ENCODE measurements around the gene ISCU. TPM values are rescaled to one million over a fixed set of nuclear protein-coding genes. Genes with fewer than 3 reads are reported as not detected.

Gene ISCU
- total RNA-seq, 2 donors from 2014 or later: 82.7 to 160 TPM

GRCh38 chr12:108602976-108603704, 40.7 kb downstream of the ISCU start:
- Histone ChIP-seq H3K9me3 (no peaks in the 10 kb centered on the region), H3K27ac (no peak overlapping the region), H3K4me3 (no peak overlapping the region), H3K36me3 (replicated peaks in 1 of 2; ENCODE audit: insufficient read depth in 1 of 2, low read depth in 2 of 2) (no peaks in the 10 kb centered on the region), H3K4me1 (no peaks in the 10 kb centered on the region), H3K27me3 (no peaks in the 10 kb centered on the region)
- 79 to 80% methylated on average over 9 to 13 of the region's 15 CpGs for WGBS, 2 donors
- intact Hi-C loops (cut with DNase I): no loop called here
- no peak for DNase-seq
- no peak for ATAC-seq
- TF ChIP-seq POLR2A (IDR thresholded peaks at IDR 0.05): no peak
- TF ChIP-seq CTCF (IDR thresholded peaks at IDR 0.05): no peak

- ATAC-seq (no peak), DNase-seq (no peak)
- WGBS, 2 donors: 65 to 73% methylated on average over 4 of the region's 4 CpGs
- no peak for TF ChIP-seq CTCF (IDR thresholded peaks at IDR 0.05)
- no peak for TF ChIP-seq POLR2A (IDR thresholded peaks at IDR 0.05)
- Histone ChIP-seq H3K27me3 (no peaks in the 10 kb centered on the region), H3K27ac (no peak overlapping the region), H3K4me1 (no peaks in the 10 kb centered on the region), H3K9me3 (no peaks in the 10 kb centered on the region), H3K36me3 (replicated peaks in 1 of 2; ENCODE audit: insufficient read depth in 1 of 2, low read depth in 2 of 2) (no peaks in the 10 kb centered on the region), H3K4me3 (no peak overlapping the region)
- intact Hi-C loops (cut with DNase I): no loop called here
Observed at GRCh38 chr12:108603743-108604142, 41.3 kb downstream of the ISCU start.

- no peak overlapping the region for H3K27ac ChIP-seq
Observed at GRCh38 chr12:108604208-108604941, 42.0 kb downstream of the ISCU start.

GRCh38 chr12:108605000-108605689, 42.7 kb downstream of the ISCU start:
- intact Hi-C loops (cut with DNase I): no loop called here
- H3K27ac ChIP-seq: no peak overlapping the region
- no peaks in the 10 kb centered on the region for H3K36me3 ChIP-seq (replicated peaks in 1 of 2; ENCODE audit: insufficient read depth in 1 of 2, low read depth in 2 of 2)
- 47 to 51% methylated on average over 3 of the region's 3 CpGs for WGBS, 2 donors
- ATAC-seq (no peak), DNase-seq (no peak)
- no peaks in the 10 kb centered on the region for H3K27me3 ChIP-seq
- no peaks in the 10 kb centered on the region for H3K4me1 ChIP-seq
- TF ChIP-seq POLR2A (IDR thresholded peaks at IDR 0.05): no peak
- TF ChIP-seq CTCF (IDR thresholded peaks at IDR 0.05): no peak
- no peak overlapping the region for H3K4me3 ChIP-seq
- H3K9me3 ChIP-seq: no peaks in the 10 kb centered on the region

More at GRCh38 chr12:108604208-108604941, 42.0 kb downstream of the ISCU start:
- ATAC-seq: no peak
- Histone ChIP-seq H3K4me1 (no peaks in the 10 kb centered on the region), H3K9me3 (no peaks in the 10 kb centered on the region), H3K4me3 (no peak overlapping the region), H3K36me3 (replicated peaks in 1 of 2; ENCODE audit: insufficient read depth in 1 of 2, low read depth in 2 of 2) (no peaks in the 10 kb centered on the region), H3K27me3 (no peaks in the 10 kb centered on the region)
- DNase-seq: no peak
- TF ChIP-seq POLR2A (IDR thresholded peaks at IDR 0.05) (no peak), CTCF (IDR thresholded peaks at IDR 0.05) (no peak)
- 30 to 40% methylated on average over 14 of the region's 14 CpGs for WGBS, 2 donors
- intact Hi-C loops (cut with DNase I): no loop called here

All from body of pancreas (tissue), 4 donors.